ENCODE results near the gene ORAI3. TPM values are rescaled to one million over a fixed set of nuclear protein-coding genes. Genes with fewer than 3 reads are reported as not detected.
A peak's percentile ranks its signal among the peaks of the same experiment; 100 is the strongest.
"Not testable (repeated sequence)": the region's sequence is repeated elsewhere in the genome, so short reads cannot be mapped to it uniquely, and the experiment has no call there.

ORAI3 gene
- total RNA-seq, 1 donor: 63.3 TPM

DNA sequence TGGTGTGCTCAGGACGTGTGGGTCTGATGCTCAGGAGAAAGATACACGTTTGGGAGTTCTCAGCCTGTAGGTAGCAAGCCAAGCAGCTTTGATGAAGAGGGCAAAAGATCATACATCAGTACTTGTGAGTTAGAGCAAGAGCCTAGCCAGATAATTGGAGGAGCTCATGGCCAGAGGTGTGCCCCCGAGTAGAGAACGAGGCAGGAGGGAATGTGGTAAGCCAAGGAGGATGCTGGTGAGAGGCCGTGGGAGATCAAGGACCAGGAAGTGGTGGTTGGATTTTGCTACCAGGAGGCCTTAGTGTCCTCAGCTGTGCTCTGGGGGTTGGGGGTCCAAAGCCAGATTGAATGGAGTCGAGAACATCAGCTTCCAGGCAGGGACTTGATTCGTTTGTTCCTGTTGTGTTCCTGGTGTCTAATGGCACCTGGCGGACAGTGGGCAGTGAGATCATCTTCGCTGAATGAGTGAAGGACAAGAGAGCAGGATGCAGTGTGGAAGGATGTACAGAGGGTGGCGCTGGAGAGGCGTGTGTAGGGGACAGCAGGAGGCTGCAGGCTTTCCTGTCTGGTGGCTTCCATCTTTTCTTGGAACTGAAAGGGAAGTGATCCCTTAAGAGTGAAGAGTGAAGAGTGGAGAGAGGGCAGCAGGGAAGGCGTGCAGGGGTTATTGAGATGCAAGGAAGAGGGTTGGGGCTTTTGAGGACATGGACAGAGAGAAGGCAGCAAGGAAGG lies 13.9 kb upstream of the ORAI3 start:
- Histone ChIP-seq H3K27me3 (ENCODE audit: insufficient read depth, low read length) (no peaks in the 10 kb centered on the region), H3K4me1 (ENCODE audit: insufficient read depth, low read length) (no peaks in the 10 kb centered on the region), H4K20me1 (ENCODE audit: insufficient read depth, low read length) (peaks cover 11% of the 10 kb centered on the region), H3K4me2 (ENCODE audit: insufficient read depth, low read length) (no peak overlapping the region), H2AFZ (ENCODE audit: low read length) (no peak overlapping the region), H3K4me3 (ENCODE audit: insufficient read depth, low read length) (no peak overlapping the region), H3K79me2 (ENCODE audit: insufficient read depth, low read length) (peaks cover 4% of the 10 kb centered on the region), H3K36me3 (ENCODE audit: insufficient read depth, low read length) (peaks cover 27% of the 10 kb centered on the region), H3K9me3 (ENCODE audit: low read depth, low read length) (no peaks in the 10 kb centered on the region), H3K27ac (ENCODE audit: low read depth, low read length) (no peak overlapping the region)
- TF ChIP-seq CTCF (IDR thresholded peaks at IDR 0.05; ENCODE audit: extremely low read depth, low read depth, low read length): peak; percentile 63
- peak; percentile 93 for DNase-seq (ENCODE audit: insufficient read length, low spot score, missing footprints)

- Histone ChIP-seq H2AFZ (ENCODE audit: low read length) (no peak overlapping the region), H3K79me2 (ENCODE audit: insufficient read depth, low read length) (peaks cover 17% of the 10 kb centered on the region), H3K4me1 (ENCODE audit: insufficient read depth, low read length) (peaks cover 5% of the 10 kb centered on the region), H3K36me3 (ENCODE audit: insufficient read depth, low read length) (peaks cover 17% of the 10 kb centered on the region), H4K20me1 (ENCODE audit: insufficient read depth, low read length) (peaks cover 16% of the 10 kb centered on the region), H3K27me3 (ENCODE audit: insufficient read depth, low read length) (no peaks in the 10 kb centered on the region), H3K4me2 (ENCODE audit: insufficient read depth, low read length) (no peak overlapping the region), H3K27ac (ENCODE audit: low read depth, low read length) (no peak overlapping the region), H3K9me3 (ENCODE audit: low read depth, low read length) (no peaks in the 10 kb centered on the region), H3K4me3 (ENCODE audit: insufficient read depth, low read length) (no peak overlapping the region)
- DNase-seq (ENCODE audit: insufficient read length, low spot score, missing footprints): peak; percentile 15
- no peak for TF ChIP-seq CTCF (IDR thresholded peaks at IDR 0.05; ENCODE audit: extremely low read depth, low read depth, low read length)
Observed at GRCh38 chr16:30937692-30938091, 11.2 kb upstream of the ORAI3 start.

DNA sequence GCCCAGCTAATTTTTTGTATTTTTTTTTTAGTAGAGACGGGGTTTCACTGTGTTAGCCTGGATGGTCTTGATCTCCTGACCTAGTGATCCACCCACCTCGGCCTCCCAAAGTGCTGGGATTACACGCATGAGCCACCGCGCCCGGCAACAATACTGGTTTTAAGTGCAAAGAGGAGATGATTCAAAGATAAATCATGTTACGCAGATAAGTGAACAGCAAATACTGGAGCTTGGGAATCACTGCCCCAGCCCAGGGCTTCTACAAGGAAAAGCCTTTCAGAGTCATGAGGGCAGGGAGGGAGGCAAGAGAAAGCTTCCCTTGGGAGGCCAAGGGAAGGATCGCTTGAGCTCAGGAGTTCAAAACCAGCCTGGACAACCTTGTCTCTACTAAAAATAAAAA lies 9.3 kb upstream of the ORAI3 start:
- not testable (repeated sequence) for H3K4me3 ChIP-seq (ENCODE audit: insufficient read depth, low read length); H3K9me3 ChIP-seq (ENCODE audit: low read depth, low read length); H3K27me3 ChIP-seq (ENCODE audit: insufficient read depth, low read length); H3K4me2 ChIP-seq (ENCODE audit: insufficient read depth, low read length); H2AFZ ChIP-seq (ENCODE audit: low read length); H3K4me1 ChIP-seq (ENCODE audit: insufficient read depth, low read length)
- Histone ChIP-seq H3K79me2 (ENCODE audit: insufficient read depth, low read length) (peaks cover 17% of the 10 kb centered on the region), H3K36me3 (ENCODE audit: insufficient read depth, low read length) (peaks cover 29% of the 10 kb centered on the region), H3K27ac (ENCODE audit: low read depth, low read length) (peak overlapping the region; percentile 72), H4K20me1 (ENCODE audit: insufficient read depth, low read length) (peaks cover 16% of the 10 kb centered on the region)
- peak; percentile 86 for DNase-seq (ENCODE audit: insufficient read length, low spot score, missing footprints)

GRCh38 chr16:30941600-30942425 lies 7.1 kb upstream of the ORAI3 start:
- peak; percentile 84 for TF ChIP-seq CTCF (IDR thresholded peaks at IDR 0.05; ENCODE audit: extremely low read depth, low read depth, low read length)
- H3K4me3 ChIP-seq (ENCODE audit: insufficient read depth, low read length): no peak overlapping the region
- no peaks in the 10 kb centered on the region for H3K9me3 ChIP-seq (ENCODE audit: low read depth, low read length)
- H3K4me2 ChIP-seq (ENCODE audit: insufficient read depth, low read length): no peak overlapping the region
- peaks cover 17% of the 10 kb centered on the region for H3K79me2 ChIP-seq (ENCODE audit: insufficient read depth, low read length)
- H4K20me1 ChIP-seq (ENCODE audit: insufficient read depth, low read length): peaks cover 14% of the 10 kb centered on the region
- no peak overlapping the region for H2AFZ ChIP-seq (ENCODE audit: low read length)
- H3K27me3 ChIP-seq (ENCODE audit: insufficient read depth, low read length): no peaks in the 10 kb centered on the region
- H3K4me1 ChIP-seq (ENCODE audit: insufficient read depth, low read length): peaks cover 5% of the 10 kb centered on the region
- DNase-seq (ENCODE audit: insufficient read length, low spot score, missing footprints): peak; percentile 97
- H3K36me3 ChIP-seq (ENCODE audit: insufficient read depth, low read length): peaks cover 27% of the 10 kb centered on the region
- peak overlapping the region; percentile 0 for H3K27ac ChIP-seq (ENCODE audit: low read depth, low read length)

Data from osteoblast (primary cell).